GM12865 (cell line): Measurements from ENCODE around the gene PTPRA.

Source experiments
- DNase-seq: peaks from one replicate; pipeline ENCODE4 v3.0.0; 2010; ENCODE audit warnings: low read depth
- H3K4me3 ChIP-seq: 2 replicates; pipeline ENCODE4 v1.5.1; 2011; ENCODE audit warnings: mild to moderate bottlenecking, low read depth, low read length, control low read depth
- TF ChIP-seq, protein P1 (sequence below): IDR thresholded peaks from 2 replicates; pipeline ENCODE4 v1.5.1; 2011; ENCODE audit warnings: low read length, control low read depth, low read depth, inconsistent platforms; ENCODE audit not compliant: insufficient read depth; ENCODE audit errors: missing control alignments

Gene PTPRA

DNA sequence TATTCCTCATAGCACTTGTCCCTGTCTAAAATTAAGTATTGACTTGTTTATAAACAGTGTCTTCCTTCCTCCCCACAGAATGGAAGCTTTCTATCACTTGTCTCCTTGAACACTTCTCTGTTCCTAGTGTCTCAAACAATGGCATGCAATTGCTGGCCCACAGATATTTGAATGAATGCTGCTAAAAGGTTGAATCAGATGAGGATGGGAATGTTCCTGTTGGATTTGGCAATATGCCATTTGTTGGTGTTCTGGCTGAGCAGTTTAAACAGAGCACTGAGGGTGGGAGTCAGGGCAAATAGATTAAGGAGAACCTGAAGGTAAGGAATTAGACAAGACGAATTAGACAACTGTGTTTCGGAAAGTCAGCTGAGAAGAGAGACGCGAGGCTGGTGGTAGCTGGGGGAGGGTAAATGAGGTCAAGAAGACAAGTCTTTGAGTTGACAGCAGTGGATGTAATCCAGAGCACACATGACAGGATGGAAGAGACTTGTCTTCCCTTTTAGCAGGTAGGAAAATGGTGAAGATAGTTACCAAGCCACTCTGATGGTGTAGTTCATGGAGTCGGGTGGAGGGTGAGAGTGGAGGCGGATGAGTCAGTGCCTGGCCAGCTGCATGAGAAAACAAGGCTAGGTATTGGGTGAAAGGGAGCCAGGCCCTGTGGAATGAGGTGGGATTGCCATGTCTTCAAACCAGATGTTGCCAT lies 111.8 kb downstream of the PTPRA start:
- no peak overlapping the region for H3K4me3 ChIP-seq
- DNase-seq, result no peak
- TF ChIP-seq, protein P1, sequence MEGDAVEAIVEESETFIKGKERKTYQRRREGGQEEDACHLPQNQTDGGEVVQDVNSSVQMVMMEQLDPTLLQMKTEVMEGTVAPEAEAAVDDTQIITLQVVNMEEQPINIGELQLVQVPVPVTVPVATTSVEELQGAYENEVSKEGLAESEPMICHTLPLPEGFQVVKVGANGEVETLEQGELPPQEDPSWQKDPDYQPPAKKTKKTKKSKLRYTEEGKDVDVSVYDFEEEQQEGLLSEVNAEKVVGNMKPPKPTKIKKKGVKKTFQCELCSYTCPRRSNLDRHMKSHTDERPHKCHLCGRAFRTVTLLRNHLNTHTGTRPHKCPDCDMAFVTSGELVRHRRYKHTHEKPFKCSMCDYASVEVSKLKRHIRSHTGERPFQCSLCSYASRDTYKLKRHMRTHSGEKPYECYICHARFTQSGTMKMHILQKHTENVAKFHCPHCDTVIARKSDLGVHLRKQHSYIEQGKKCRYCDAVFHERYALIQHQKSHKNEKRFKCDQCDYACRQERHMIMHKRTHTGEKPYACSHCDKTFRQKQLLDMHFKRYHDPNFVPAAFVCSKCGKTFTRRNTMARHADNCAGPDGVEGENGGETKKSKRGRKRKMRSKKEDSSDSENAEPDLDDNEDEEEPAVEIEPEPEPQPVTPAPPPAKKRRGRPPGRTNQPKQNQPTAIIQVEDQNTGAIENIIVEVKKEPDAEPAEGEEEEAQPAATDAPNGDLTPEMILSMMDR, result no peak

DNA sequence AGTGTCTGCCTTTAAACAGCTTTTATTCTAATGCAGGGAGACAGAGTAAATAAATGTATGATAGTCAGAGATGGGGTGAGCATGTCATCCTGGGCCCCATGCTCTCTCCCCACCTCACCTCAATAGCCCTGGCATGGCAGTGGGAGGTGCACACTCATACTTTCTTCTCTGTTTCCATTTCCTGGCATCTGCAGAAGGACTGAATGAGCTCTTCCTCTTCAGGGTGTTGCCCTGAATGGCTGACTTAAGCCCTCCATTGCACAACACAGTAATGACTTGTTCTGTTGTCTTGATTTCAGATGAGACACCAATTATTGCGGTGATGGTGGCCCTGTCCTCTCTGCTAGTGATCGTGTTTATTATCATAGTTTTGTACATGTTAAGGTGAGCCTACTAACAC lies 113.2 kb downstream of the PTPRA start:
- TF ChIP-seq, protein P1, result no peak
- peak; percentile 9 for DNase-seq
- no peak overlapping the region for H3K4me3 ChIP-seq

DNA sequence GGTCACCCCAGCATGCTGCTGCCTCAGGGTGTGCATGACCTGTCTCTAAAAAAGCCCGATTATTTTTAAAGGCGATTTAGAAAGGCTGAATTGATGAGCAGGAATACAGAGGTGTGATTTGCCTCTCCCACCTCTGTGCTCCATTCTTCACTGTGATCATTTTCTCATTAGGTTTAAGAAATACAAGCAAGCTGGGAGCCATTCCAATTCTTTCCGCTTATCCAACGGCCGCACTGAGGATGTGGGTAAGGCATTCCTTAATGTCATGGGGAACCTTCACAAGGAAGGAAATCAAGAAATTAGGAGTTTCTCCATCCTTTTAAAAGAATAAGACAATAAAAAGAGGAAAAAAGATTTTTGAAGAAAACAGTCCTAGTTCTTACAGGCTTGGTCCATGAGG lies 114.6 kb downstream of the PTPRA start:
- no peak overlapping the region for H3K4me3 ChIP-seq
- TF ChIP-seq, protein P1, result no peak
- DNase-seq, result no peak

DNA sequence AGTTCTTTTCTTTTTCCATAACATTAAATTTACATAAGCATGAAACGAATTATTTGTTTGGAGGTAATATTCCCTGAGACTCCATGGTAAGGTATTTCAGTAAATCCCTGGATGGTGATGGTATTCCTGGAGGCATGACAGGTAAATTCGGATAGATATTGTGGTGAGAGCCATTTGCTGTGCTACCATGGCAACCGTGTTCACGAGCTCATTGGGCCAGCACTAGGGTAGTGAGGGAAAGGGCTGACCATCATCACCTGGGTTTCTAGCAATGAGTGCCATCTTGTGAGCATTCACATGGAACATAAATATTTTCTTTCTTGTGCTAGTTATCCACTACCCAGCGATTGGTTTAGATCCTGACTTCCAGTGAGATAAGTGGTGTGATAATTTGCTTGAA lies 118.3 kb downstream of the PTPRA start:
- TF ChIP-seq, protein P1, result no peak
- DNase-seq, result no peak
- H3K4me3 ChIP-seq, result no peak overlapping the region

DNA sequence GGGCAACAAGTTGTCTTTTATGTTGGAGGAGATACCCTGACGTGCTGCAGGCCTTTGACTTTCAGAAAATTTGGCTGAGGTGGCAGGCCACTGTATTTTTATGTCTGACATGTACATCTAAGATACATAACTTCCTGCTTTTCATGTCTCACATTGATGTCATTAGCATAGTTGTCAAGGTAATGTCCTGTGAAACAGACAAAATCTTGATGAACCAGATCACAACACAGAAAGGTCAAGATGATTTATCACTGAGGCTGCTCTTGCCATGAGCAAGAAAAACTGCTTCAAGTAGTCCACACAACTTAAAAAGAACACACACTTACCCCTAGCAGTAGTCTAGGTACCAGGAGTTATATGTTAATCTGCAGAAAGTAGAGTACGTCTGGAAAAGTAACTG lies 120.0 kb downstream of the PTPRA start:
- TF ChIP-seq, protein P1, result no peak
- DNase-seq, result no peak
- H3K4me3 ChIP-seq, result no peak overlapping the region

DNA sequence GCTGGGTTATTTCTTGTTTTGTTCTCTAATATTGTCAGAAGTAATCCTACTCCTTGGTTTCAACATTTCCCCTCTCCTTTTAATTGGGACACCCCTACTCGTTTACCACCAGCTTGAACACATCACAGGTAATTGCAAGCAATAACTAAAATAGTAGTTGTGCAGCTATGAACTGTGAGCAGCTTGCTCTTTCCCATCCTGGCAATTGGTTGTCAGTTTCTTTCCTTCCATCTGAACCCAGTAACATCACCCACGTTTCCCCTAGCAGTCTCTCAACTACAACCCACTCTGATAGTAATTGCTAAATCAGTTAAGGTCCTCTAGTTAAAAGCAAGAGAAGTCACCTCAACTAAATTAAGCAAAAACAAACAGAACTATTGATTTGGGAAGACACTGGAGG lies 122.5 kb downstream of the PTPRA start:
- no peak overlapping the region for H3K4me3 ChIP-seq
- TF ChIP-seq, protein P1, result no peak
- no peak for DNase-seq

DNA sequence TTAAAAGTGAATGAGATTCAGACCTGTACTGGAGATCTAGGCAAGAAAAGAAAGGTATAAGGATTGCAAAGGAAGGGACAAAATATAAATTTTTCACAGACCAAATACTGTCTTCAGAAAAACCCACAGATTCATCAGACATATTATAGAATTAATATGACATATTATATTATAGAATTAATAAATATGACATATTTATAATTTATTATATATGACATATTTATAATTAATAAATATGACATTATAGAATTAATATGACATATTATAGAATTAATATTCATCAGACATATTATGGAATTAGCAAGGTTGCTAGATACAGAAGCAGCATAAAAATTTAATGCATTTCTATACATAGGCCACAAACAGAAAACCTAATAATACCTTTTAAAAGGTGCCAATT lies 125.4 kb downstream of the PTPRA start:
- DNase-seq, result no peak
- TF ChIP-seq, protein P1, result no peak
- no peak overlapping the region for H3K4me3 ChIP-seq
